MG63 (cell line): Measurements from ENCODE around the gene IL22RA1. TPM values are rescaled to one million over a fixed set of nuclear protein-coding genes. Genes with fewer than 3 reads are reported as not detected.
A peak's percentile ranks its signal among the peaks of the same experiment; 100 is the strongest.

Experiments
- DNase-seq: peaks from one replicate; pipeline ENCODE4 v3.0.0-alpha.2; 2020
- H3K27me3 ChIP-seq: fragments of 250-450 bp; sonication (Bioruptor Pico); 2 replicates; pipeline ENCODE4 v1.5.1; 2020; ENCODE audit warnings: mild to moderate bottlenecking, moderate library complexity
- H3K36me3 ChIP-seq: fragments of 250-450 bp; sonication (Bioruptor Pico); 2 replicates; pipeline ENCODE4 v1.5.1; 2020; ENCODE audit warnings: mild to moderate bottlenecking, moderate library complexity
- H3K4me3 ChIP-seq: fragments of 250-450 bp; sonication (Bioruptor Pico); 2 replicates; pipeline ENCODE4 v1.5.1; 2020; ENCODE audit warnings: mild to moderate bottlenecking, moderate library complexity
- H3K9me3 ChIP-seq: fragments of 250-450 bp; sonication (Bioruptor Pico); 2 replicates; pipeline ENCODE4 v1.5.1; 2020; ENCODE audit warnings: mild to moderate bottlenecking, moderate library complexity
- total RNA-seq: library from RNA; depleted of rRNA; stranded (reverse); fragments of >200 nt; shearing (Covaris generic); gene quantifications from 2 replicates; pipeline ENCODE4 v1.2.3, GENCODE V29; 2014; ENCODE audit warnings: low replicate concordance; rRNA removed

The IL22RA1 gene
- total RNA-seq, 1 experiment from 2014 or later: not detected

DNA sequence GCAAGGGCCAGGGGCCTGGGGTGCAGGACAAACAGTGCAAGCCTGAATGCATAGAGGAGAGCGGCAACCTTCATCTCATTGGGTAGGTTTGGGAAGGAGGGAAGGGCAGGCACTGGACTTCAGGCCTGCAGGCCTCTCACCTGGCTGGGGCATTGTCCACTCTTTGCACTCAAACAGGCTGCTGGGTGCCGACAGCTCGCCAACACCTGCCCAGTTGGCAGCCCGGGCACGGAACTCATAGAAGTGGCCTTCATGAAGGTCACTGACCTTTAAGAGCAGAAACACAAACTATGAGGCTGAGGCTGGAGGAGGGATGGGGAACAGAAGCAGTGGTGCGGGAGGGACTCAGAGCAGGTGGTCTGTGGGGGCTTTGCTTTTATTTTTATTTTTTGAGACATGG, 61.8 kb downstream of the IL22RA1 start:
- Histone ChIP-seq H3K9me3 (no peaks in the 10 kb centered on the region), H3K4me3 (no peak overlapping the region), H3K27me3 (no peaks in the 10 kb centered on the region), H3K36me3 (no peaks in the 10 kb centered on the region)
- DNase-seq: no peak

- no peak overlapping the region for H3K4me3 ChIP-seq
- H3K9me3 ChIP-seq: no peaks in the 10 kb centered on the region
- DNase-seq: no peak
- no peaks in the 10 kb centered on the region for H3K27me3 ChIP-seq
- H3K36me3 ChIP-seq: no peaks in the 10 kb centered on the region
These were observed 62.8 kb downstream of the IL22RA1 start for GRCh38 chr1:24080131-24080530.

- no peak for DNase-seq
- Histone ChIP-seq H3K4me3 (no peak overlapping the region), H3K27me3 (no peaks in the 10 kb centered on the region), H3K9me3 (no peaks in the 10 kb centered on the region), H3K36me3 (no peaks in the 10 kb centered on the region)
These were observed 65.5 kb downstream of the IL22RA1 start for GRCh38 chr1:24077278-24077978.

DNA sequence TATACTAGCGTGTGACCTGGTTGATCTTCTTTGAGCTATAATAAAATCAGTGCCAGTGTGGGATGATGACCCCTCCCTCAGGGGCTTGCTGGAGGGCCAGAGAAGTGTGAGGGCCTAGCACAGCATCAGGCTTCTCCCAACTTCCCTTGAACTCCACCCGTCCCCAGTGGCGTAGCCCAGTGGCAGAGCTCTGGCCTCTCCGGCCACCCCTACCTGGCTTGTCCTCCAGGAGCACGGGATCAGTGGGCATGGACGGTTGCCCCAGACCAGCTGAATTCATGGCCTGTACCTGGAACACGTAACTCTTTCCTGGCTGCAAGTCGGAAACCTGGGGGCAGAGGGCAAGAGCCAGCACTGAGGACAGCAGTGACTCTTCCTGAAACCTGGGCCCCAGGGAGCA, 67.0 kb downstream of the IL22RA1 start:
- Histone ChIP-seq H3K27me3 (no peaks in the 10 kb centered on the region), H3K36me3 (no peaks in the 10 kb centered on the region), H3K4me3 (no peak overlapping the region), H3K9me3 (no peaks in the 10 kb centered on the region)
- no peak for DNase-seq

DNA sequence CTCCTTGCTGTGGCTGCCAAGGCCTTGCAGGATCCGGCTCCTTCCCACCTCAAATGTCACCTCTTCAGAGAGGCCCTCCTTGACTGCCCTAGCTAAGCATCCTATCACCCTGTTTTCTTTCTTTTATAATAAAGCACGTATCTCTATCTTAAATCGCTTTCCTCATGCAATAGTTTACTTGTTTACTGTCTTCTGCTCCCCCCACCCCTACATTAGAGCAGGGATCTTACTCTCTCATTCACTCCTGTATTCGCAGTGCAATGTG, 67.4 kb downstream of the IL22RA1 start:
- H3K4me3 ChIP-seq: no peak overlapping the region
- no peak for DNase-seq
- H3K27me3 ChIP-seq: no peaks in the 10 kb centered on the region

GRCh38 chr1:24074817-24075589, 67.9 kb downstream of the IL22RA1 start:
- DNase-seq: no peak
- Histone ChIP-seq H3K9me3 (no peaks in the 10 kb centered on the region), H3K4me3 (no peak overlapping the region), H3K27me3 (no peaks in the 10 kb centered on the region), H3K36me3 (no peaks in the 10 kb centered on the region)

More for the DNA sequence above, 67.4 kb downstream of the IL22RA1 start:
- H3K9me3 ChIP-seq: no peaks in the 10 kb centered on the region
- no peaks in the 10 kb centered on the region for H3K36me3 ChIP-seq

DNA sequence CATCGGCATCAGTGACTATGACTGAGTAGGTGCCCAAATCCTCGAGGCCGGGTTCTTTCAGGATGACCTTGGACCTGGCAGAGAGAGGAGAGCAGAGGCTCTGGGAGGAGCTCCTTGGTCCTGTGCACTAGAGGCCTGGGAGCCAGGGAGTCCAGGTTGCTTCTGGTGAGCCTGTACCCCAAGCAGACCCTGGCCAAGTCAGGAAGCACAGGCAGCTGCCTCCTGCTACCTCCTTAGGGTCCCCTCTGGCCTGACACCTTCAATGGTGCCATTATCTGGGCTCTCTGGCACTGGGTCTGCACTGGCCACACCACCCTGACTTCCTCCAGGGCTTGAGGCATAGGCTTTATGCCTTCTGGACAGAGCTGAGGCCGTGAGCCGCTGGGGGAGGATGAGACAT, 68.7 kb downstream of the IL22RA1 start:
- no peak for DNase-seq
- Histone ChIP-seq H3K4me3 (no peak overlapping the region), H3K36me3 (no peaks in the 10 kb centered on the region)

DNA sequence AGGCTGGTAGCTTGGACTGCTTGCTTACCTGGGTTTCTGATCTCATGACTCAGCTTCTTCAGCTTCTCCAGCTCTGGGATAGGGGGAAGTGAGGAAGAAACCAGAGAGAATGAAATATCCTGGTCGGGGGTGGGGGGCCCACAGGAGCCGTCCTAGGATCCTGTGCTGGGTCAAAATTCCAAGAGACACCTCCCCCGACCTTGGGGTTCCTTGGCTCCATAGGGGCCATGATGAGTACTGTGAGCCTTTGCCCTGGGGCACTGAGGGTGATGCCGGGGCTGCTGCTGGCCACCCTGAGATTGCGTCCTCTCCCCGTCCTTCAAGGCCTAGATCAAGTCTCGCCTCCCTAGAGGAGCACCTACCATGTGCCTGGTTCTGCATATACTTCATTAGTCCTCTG, 71.0 kb downstream of the IL22RA1 start:
- no peaks in the 10 kb centered on the region for H3K9me3 ChIP-seq
- no peak for DNase-seq
- no peak overlapping the region for H3K4me3 ChIP-seq
- no peaks in the 10 kb centered on the region for H3K27me3 ChIP-seq
- H3K36me3 ChIP-seq: no peaks in the 10 kb centered on the region

More for the DNA sequence above, 68.7 kb downstream of the IL22RA1 start:
- H3K27me3 ChIP-seq: no peaks in the 10 kb centered on the region
- no peaks in the 10 kb centered on the region for H3K9me3 ChIP-seq

- no peak overlapping the region for H3K4me3 ChIP-seq
- peak; percentile 74 for DNase-seq
- no peaks in the 10 kb centered on the region for H3K36me3 ChIP-seq
- no peaks in the 10 kb centered on the region for H3K27me3 ChIP-seq
- no peaks in the 10 kb centered on the region for H3K9me3 ChIP-seq
These were observed 72.0 kb downstream of the IL22RA1 start for GRCh38 chr1:24070821-24071393.

- Histone ChIP-seq H3K4me3 (no peak overlapping the region), H3K9me3 (no peaks in the 10 kb centered on the region), H3K27me3 (no peaks in the 10 kb centered on the region), H3K36me3 (no peaks in the 10 kb centered on the region)
- no peak for DNase-seq
These were observed 73.1 kb downstream of the IL22RA1 start for GRCh38 chr1:24069817-24070216.

Other genes starting within 250 kb of the IL22RA1 start
- gene CNR2, start 229.8 kb downstream of the IL22RA1 start, total RNA-seq: not detected in 2 replicates
- 36.5 and 47.0 TPM in 2 replicates for gene PNRC2, start 183.3 kb downstream of the IL22RA1 start, total RNA-seq
- 40.0 and 46.4 TPM in 2 replicates for gene SRSF10, start 162.8 kb downstream of the IL22RA1 start, total RNA-seq
- gene MYOM3, start 31.0 kb downstream of the IL22RA1 start, total RNA-seq: 0.13 TPM in 1 of 2 replicates, not detected in the other
- gene IFNLR1, start 44.1 kb upstream of the IL22RA1 start, total RNA-seq: 0.25 and 0.36 TPM in 2 replicates
- gene GRHL3, start 176.2 kb upstream of the IL22RA1 start, total RNA-seq: not detected in 2 replicates